Endothelial cell of umbilical vein (primary cell): ENCODE results near the gene CCNJL. TPM values are rescaled to one million over a fixed set of nuclear protein-coding genes. Genes with fewer than 3 reads are reported as not detected.

Source experiments
- BruUV-seq: library from RNA; stranded (reverse); fragments of 400-500 nt; replicated peaks from 2 replicates; lab custom pipeline; 2021; lab: Mats Ljungman, UMichigan
- CTCF ChIA-PET: fragments of 300-600, 350-600 bp; sonication (Branson Sonifier 250); formaldehyde crosslinking; loops from one replicate; lab custom pipeline; 2021; ENCODE audit warnings: antibody characterized with exemption, inconsistent platforms; lab: Charles Lee
- POLR2A ChIA-PET: fragments of 300-600, 350-600 bp; sonication (Branson Sonifier 250); formaldehyde crosslinking; loops from one replicate; lab custom pipeline; 2021; ENCODE audit warnings: antibody characterized with exemption, inconsistent platforms; lab: Charles Lee
- DNase-seq: peaks from one replicate; pipeline ENCODE4 v3.0.0-alpha.2; 2011; ENCODE audit warnings: low read depth, low spot score
- FAIRE-seq: peaks from 2 replicates; lab custom pipeline; 2011; peaks lifted over from hg19 to GRCh38; lab: Jason Lieb, UNC
- H2AFZ ChIP-seq: 2 replicates; pipeline ENCODE4 v1.6.0; 2012; ENCODE audit warnings: low read depth, low read length, control low read depth, inconsistent platforms
- H3K27ac ChIP-seq: 2 replicates; pipeline ENCODE4 v1.5.1; 2011; ENCODE audit warnings: low read depth, mild to moderate bottlenecking, control low read depth, low read length, moderate library complexity; ENCODE audit not compliant: insufficient read depth
- H3K27me3 ChIP-seq, 2 experiments: 2 replicates each; pipeline versions ENCODE4 v1.6.0 to v1.6.1; 2011; ENCODE audit warnings: low read length in 2 of 2, mixed read lengths in 1 of 2; ENCODE audit not compliant: control insufficient read depth in 2 of 2, insufficient read depth in 2 of 2
- H3K36me3 ChIP-seq, 2 experiments: 2 replicates in 1 of 2; 3 replicates in 1 of 2; pipeline ENCODE4 v1.5.1; 2011; ENCODE audit warnings: low read length in 2 of 2, mild to moderate bottlenecking in 1 of 2, moderate library complexity in 1 of 2; ENCODE audit not compliant: control insufficient read depth in 2 of 2, insufficient read depth in 2 of 2; ENCODE audit errors: extremely low read depth in 1 of 2
- H3K4me1 ChIP-seq: 3 replicates; pipeline ENCODE4 v1.5.1; 2011; ENCODE audit warnings: mild to moderate bottlenecking, low read length; ENCODE audit not compliant: control insufficient read depth, insufficient read depth; ENCODE audit errors: extremely low read depth
- H3K4me2 ChIP-seq: 2 replicates; pipeline ENCODE4 v1.6.1; 2011; ENCODE audit warnings: low read length, control low read depth, mixed read lengths; ENCODE audit not compliant: insufficient read depth
- H3K4me3 ChIP-seq, 3 experiments: fragments of 200-600 bp in 1 of 3; sonication (generic), shearing (Covaris generic) in 1 of 3; replicated peaks in 1 of 3; 2 replicates each; pipeline ENCODE4 v1.5.1; 2011 to 2016; ENCODE audit warnings: control low read depth in 3 of 3, low read length in 3 of 3, mild to moderate bottlenecking in 2 of 3, inconsistent platforms in 1 of 3, low read depth in 1 of 3, moderate library complexity in 1 of 3; ENCODE audit not compliant: insufficient read depth in 1 of 3
- H3K79me2 ChIP-seq: 2 replicates; pipeline ENCODE4 v1.6.0; 2012; ENCODE audit warnings: low read length, inconsistent platforms; ENCODE audit not compliant: control insufficient read depth, insufficient read depth
- H3K9ac ChIP-seq: replicated peaks from 2 replicates; pipeline ENCODE3; 2011; ENCODE audit warnings: low read length, control low read depth; ENCODE audit not compliant: insufficient read depth; ENCODE audit errors: extremely low read depth
- H3K9me1 ChIP-seq: replicated peaks from 3 replicates; pipeline ENCODE4 v1.6.0; 2011; ENCODE audit warnings: mild to moderate bottlenecking, low read length; ENCODE audit not compliant: control insufficient read depth, insufficient read depth; ENCODE audit errors: extremely low read depth
- H3K9me3 ChIP-seq: replicated peaks from 2 replicates; pipeline ENCODE4 v1.5.1; 2012; ENCODE audit warnings: low read length, inconsistent platforms; ENCODE audit not compliant: control insufficient read depth, insufficient read depth
- H4K20me1 ChIP-seq: replicated peaks from 2 replicates; pipeline ENCODE3; 2011; ENCODE audit warnings: mild to moderate bottlenecking, low read length; ENCODE audit not compliant: control insufficient read depth, insufficient read depth; ENCODE audit errors: extremely low read depth
- EZH2 ChIP-seq: IDR thresholded peaks from 2 replicates; pipeline ENCODE4 v1.6.1; 2012; ENCODE audit warnings: borderline replicate concordance, low read depth, mild to moderate bottlenecking, moderate library complexity, low read length, inconsistent platforms; ENCODE audit not compliant: severe bottlenecking
- FOS ChIP-seq: IDR thresholded peaks from 2 replicates; pipeline ENCODE4 v1.6.1; 2011; ENCODE audit warnings: mild to moderate bottlenecking, low read length, moderate library complexity, borderline replicate concordance; ENCODE audit not compliant: insufficient read depth
- GATA2 ChIP-seq: IDR thresholded peaks from 2 replicates; pipeline ENCODE4 v1.7.0; 2011; ENCODE audit warnings: low read depth, mild to moderate bottlenecking, moderate library complexity, mixed read lengths, low read length; ENCODE audit not compliant: insufficient read length, insufficient read depth
- JUN ChIP-seq: IDR thresholded peaks from 2 replicates; pipeline ENCODE4 v1.6.1; 2011; ENCODE audit warnings: borderline replicate concordance, low read depth; ENCODE audit not compliant: insufficient read length, insufficient read depth
- MYC ChIP-seq: IDR thresholded peaks from one replicate; pipeline ENCODE4 v1.6.1; 2011; ENCODE audit warnings: mild to moderate bottlenecking, low read depth, low read length
- POLR2A ChIP-seq: IDR thresholded peaks from 2 replicates; pipeline ENCODE4 v1.6.1; 2012; ENCODE audit warnings: low read depth, mild to moderate bottlenecking, control low read depth, low read length
- POLR2AphosphoS5 ChIP-seq: IDR thresholded peaks from 2 replicates; pipeline ENCODE4 v1.6.1; 2012; ENCODE audit warnings: low read depth, mild to moderate bottlenecking, control low read depth, low read length, moderate library complexity; ENCODE audit not compliant: insufficient read depth
- dilution Hi-C: fragments of 300-500 bp; cut with MboI; formaldehyde crosslinking; loops from one replicate; pipeline ENCODE4 v1.15.0; 2019; ENCODE audit warnings: low sequenced_read_pairs; ENCODE audit not compliant: extremely low pct_ligation_motif_present
- intact Hi-C: fragments of 100-400 bp; cut with micrococcal nuclease; formaldehyde crosslinking; loops from one replicate; pipeline ENCODE4 v1.10.0; 2022
- polyA plus RNA-seq, 4 experiments: library from polyadenylated mRNA; depleted of rRNA in 3 of 4; stranded (reverse) in 3 of 4; unstranded in 1 of 4; fragments of >200 nt; gene quantifications; 2 replicates each; pipeline versions ENCODE4 v1.2.1 to v1.2.3, GENCODE V29; 2011 to 2012; ENCODE audit warnings: missing spikeins in 1 of 4
- total RNA-seq: library from RNA; stranded (reverse); gene quantifications from 2 replicates; pipeline ENCODE4 v1.2.3, GENCODE V29; 2021
- TF ChIP-seq, protein P1 (sequence below), 2 donors: IDR thresholded peaks; 1 replicate in 1 of 2; 2 replicates in 1 of 2; pipeline ENCODE4 v1.5.1; 2011; ENCODE audit warnings: low read length in 2 of 2, mild to moderate bottlenecking in 2 of 2, moderate library complexity in 2 of 2, control low read depth in 1 of 2, inconsistent platforms in 1 of 2, low read depth in 1 of 2; ENCODE audit not compliant: insufficient read depth in 1 of 2; ENCODE audit errors: extremely low read depth in 1 of 2
- TF ChIP-seq, protein P2 (sequence below): IDR thresholded peaks from 2 replicates; pipeline ENCODE4 v1.6.1; 2011; ENCODE audit not compliant: insufficient read depth, insufficient read length

Gene CCNJL
- total and polyA plus RNA-seq, 2 donors (not counting 3 experiments of a cell fraction or from before 2014, with no cell fraction given), result 20.0 to 21.3 TPM

DNA sequence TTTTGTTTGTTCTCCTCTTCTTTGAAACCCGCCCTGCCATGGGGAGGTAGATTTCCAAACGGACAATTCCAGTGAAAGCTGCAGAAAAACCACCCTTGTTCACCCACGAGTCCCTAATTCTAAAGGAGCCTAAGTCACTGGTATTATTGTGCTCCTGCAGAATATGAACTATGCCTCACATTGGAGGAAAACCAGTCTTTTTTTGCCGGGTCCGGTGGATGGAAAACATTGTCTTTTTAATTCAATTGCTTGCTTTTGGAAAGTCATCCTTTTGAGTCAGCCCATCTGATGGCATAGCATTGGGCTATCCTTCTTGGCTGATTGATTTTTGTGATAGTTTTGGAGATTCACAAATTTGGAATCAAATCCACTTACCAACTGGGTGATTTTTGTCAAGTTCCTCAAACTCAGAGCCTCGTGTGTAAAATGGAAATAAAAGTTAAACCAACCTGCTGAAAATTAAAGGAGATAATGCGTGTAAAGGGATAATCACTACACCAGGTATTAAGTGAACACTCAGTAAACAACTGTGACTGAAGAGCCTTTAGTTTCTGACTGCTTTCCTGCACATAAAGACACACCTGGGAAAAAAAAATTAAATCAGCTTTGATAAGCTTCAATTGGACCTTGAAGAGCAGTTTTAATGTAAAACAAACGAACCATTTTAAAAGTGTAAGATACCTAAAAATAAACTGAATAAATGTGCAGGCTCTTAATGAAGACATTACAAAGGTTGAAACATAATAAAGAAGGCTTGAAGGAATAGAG lies 780 bp upstream of the CCNJL start:
- Histone ChIP-seq H3K27me3 (no peaks in the 10 kb centered on the region), H3K4me1 (peaks cover 28% of the 10 kb centered on the region), H3K4me3 (peak overlapping the region; percentile 23 to 80 (median 76)), H3K9me3 (no peaks in the 10 kb centered on the region), H3K9ac (peak overlapping the region; percentile 65), H2AFZ (peak overlapping the region; percentile 85), H3K27ac (no peak overlapping the region), H3K9me1 (no peaks in the 10 kb centered on the region), H3K36me3 (peaks cover 3 to 5% of the 10 kb centered on the region in 2 experiments), H3K79me2 (peaks cover 5% of the 10 kb centered on the region), H3K4me2 (peak overlapping the region; percentile 72), H4K20me1 (no peaks in the 10 kb centered on the region)
- ChIA-PET POLR2A (interaction anchor here (0.7 kb wide), 1 partner anchor 42 kb away, joined by 4 read pairs; no protein-coding TSS in a partner anchor), CTCF (interaction anchor here (0.8 to 2.6 kb wide), 4 partner anchors 32 to 292 kb away, joined by 3 to 13 read pairs (median 5); no protein-coding TSS in a partner anchor)
- FAIRE-seq (no peak), DNase-seq (no peak)
- intact Hi-C loops (loop anchor here (1.0 kb wide), 1 partner anchor 32 kb away; no protein-coding TSS in a partner anchor), dilution Hi-C loops (no loop called here)
- TF ChIP-seq, protein P1, sequence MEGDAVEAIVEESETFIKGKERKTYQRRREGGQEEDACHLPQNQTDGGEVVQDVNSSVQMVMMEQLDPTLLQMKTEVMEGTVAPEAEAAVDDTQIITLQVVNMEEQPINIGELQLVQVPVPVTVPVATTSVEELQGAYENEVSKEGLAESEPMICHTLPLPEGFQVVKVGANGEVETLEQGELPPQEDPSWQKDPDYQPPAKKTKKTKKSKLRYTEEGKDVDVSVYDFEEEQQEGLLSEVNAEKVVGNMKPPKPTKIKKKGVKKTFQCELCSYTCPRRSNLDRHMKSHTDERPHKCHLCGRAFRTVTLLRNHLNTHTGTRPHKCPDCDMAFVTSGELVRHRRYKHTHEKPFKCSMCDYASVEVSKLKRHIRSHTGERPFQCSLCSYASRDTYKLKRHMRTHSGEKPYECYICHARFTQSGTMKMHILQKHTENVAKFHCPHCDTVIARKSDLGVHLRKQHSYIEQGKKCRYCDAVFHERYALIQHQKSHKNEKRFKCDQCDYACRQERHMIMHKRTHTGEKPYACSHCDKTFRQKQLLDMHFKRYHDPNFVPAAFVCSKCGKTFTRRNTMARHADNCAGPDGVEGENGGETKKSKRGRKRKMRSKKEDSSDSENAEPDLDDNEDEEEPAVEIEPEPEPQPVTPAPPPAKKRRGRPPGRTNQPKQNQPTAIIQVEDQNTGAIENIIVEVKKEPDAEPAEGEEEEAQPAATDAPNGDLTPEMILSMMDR (IDR thresholded peaks at IDR 0.05; ENCODE audit: extremely low read depth in 1 of 2, insufficient read depth in 1 of 2, low read depth in 1 of 2, low read length in 2 of 2), result no peak
- TF ChIP-seq GATA2, result no peak
- no peak for TF ChIP-seq POLR2A
- TF ChIP-seq, protein P2, sequence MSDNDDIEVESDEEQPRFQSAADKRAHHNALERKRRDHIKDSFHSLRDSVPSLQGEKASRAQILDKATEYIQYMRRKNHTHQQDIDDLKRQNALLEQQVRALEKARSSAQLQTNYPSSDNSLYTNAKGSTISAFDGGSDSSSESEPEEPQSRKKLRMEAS, result no peak
- no peak for TF ChIP-seq EZH2
- no peak for TF ChIP-seq POLR2AphosphoS5
- TF ChIP-seq MYC, result no peak
- TF ChIP-seq FOS, result no peak
- no peak for TF ChIP-seq JUN
- BruUV-seq, result TSS peak; percentile 30
